ENCODE data around the gene CCSER1.

CCSER1 gene

GRCh38 chr4:90122355-90122748 lies 4.8 kb upstream of the CCSER1 start:
- no peak for TF ChIP-seq CTCF (IDR thresholded peaks at IDR 0.05; ENCODE audit: low read depth, low read length)
- no peaks in the 10 kb centered on the region for H3K36me3 ChIP-seq
- H3K9me3 ChIP-seq: no peaks in the 10 kb centered on the region
- DNase-seq: peak; percentile 64
- peaks cover 8% of the 10 kb centered on the region; the same call in 1 of the 2 replicates for H3K4me1 ChIP-seq
- no peaks in the 10 kb centered on the region for H3K27me3 ChIP-seq
- H3K4me3 ChIP-seq (ENCODE audit: low read depth, low read length): no peak overlapping the region

GRCh38 chr4:90124276-90124675 lies 2.9 kb upstream of the CCSER1 start:
- Histone ChIP-seq H3K36me3 (no peaks in the 10 kb centered on the region), H3K4me1 (peaks cover 8% of the 10 kb centered on the region; the same call in 1 of the 2 replicates), H3K27me3 (no peaks in the 10 kb centered on the region), H3K4me3 (ENCODE audit: low read depth, low read length) (no peak overlapping the region), H3K9me3 (no peaks in the 10 kb centered on the region)
- no peak for TF ChIP-seq CTCF (IDR thresholded peaks at IDR 0.05; ENCODE audit: low read depth, low read length)
- DNase-seq: no peak

GRCh38 chr4:90126805-90127204 lies 389 bp upstream of the CCSER1 start:
- Histone ChIP-seq H3K27me3 (no peaks in the 10 kb centered on the region), H3K9me3 (no peaks in the 10 kb centered on the region), H3K36me3 (no peaks in the 10 kb centered on the region), H3K4me1 (peaks cover 3% of the 10 kb centered on the region; the same call in 1 of the 2 replicates), H3K4me3 (ENCODE audit: low read depth, low read length) (peak overlapping the region; percentile 87)
- no peak for DNase-seq
- no peak for TF ChIP-seq CTCF (IDR thresholded peaks at IDR 0.05; ENCODE audit: low read depth, low read length)

- peak overlapping the region; percentile 87 for H3K4me3 ChIP-seq (ENCODE audit: low read depth, low read length)
Measured at GRCh38 chr4:90127706-90128345, 632 bp downstream of the CCSER1 start.

GRCh38 chr4:90128961-90129495 lies 1.8 kb downstream of the CCSER1 start:
- Histone ChIP-seq H3K4me3 (ENCODE audit: low read depth, low read length) (peak overlapping the region; percentile 87), H3K27me3 (no peaks in the 10 kb centered on the region), H3K4me1 (no peaks in the 10 kb centered on the region), H3K36me3 (no peaks in the 10 kb centered on the region), H3K9me3 (no peaks in the 10 kb centered on the region)
- no peak for DNase-seq
- TF ChIP-seq CTCF (IDR thresholded peaks at IDR 0.05; ENCODE audit: low read depth, low read length): no peak

More at GRCh38 chr4:90127706-90128345, 632 bp downstream of the CCSER1 start:
- no peak for TF ChIP-seq CTCF (IDR thresholded peaks at IDR 0.05; ENCODE audit: low read depth, low read length)
- H3K9me3 ChIP-seq: no peaks in the 10 kb centered on the region
- H3K36me3 ChIP-seq: no peaks in the 10 kb centered on the region
- peaks cover 3% of the 10 kb centered on the region; the same call in 1 of the 2 replicates for H3K4me1 ChIP-seq
- no peaks in the 10 kb centered on the region for H3K27me3 ChIP-seq
- DNase-seq: peak; percentile 44

GRCh38 chr4:90130076-90130475 lies 2.9 kb downstream of the CCSER1 start:
- no peak for DNase-seq
- Histone ChIP-seq H3K9me3 (no peaks in the 10 kb centered on the region), H3K4me3 (ENCODE audit: low read depth, low read length) (no peak overlapping the region), H3K4me1 (no peaks in the 10 kb centered on the region; the same call in 1 of the 2 replicates), H3K27me3 (no peaks in the 10 kb centered on the region), H3K36me3 (no peaks in the 10 kb centered on the region)
- no peak for TF ChIP-seq CTCF (IDR thresholded peaks at IDR 0.05; ENCODE audit: low read depth, low read length)

Measured in BE2C (cell line).